ENCODE data around the gene NLRP11. TPM values are rescaled to one million over a fixed set of nuclear protein-coding genes. Genes with fewer than 3 reads are reported as not detected.

Gene NLRP11
- total RNA-seq, 1 experiment from 2014 or later, result not detected

DNA sequence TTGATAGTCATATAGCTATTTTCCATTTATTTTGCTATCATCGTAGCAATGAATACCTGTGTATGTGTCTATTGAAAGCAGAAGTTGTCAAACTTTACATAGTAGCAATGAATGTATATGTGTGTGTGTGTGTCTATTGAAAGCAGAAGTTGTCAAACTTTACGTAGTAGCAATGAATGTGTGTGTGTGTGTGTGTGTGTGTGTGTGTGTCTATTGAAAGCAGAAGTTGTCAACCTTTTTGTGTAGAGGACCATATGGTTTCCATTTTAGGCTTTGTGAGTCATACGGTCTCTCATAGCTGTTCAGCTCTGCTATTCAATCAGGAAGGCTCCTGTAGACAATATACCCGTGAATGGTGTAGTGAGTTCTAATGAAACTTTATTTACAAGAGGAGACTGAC, 25.4 kb upstream of the NLRP11 start:
- ATAC-seq, result no peak
- no peak for DNase-seq (ENCODE audit: low spot score)
- peaks cover 70% of the 10 kb centered on the region for H3K9me3 Mint-ChIP-seq
- no peaks in the 10 kb centered on the region for H3K4me1 Mint-ChIP-seq
- ChIA-PET POLR2A (no interaction called here), CTCF (no interaction called here)
- H3K27me3 Mint-ChIP-seq (ENCODE audit: low read depth), result peaks cover 20% of the 10 kb centered on the region
- no peak for TF ChIP-seq TP53 (CRISPR knock-in tag; IDR thresholded peaks at IDR 0.05)
- TF ChIP-seq NFATC4 (CRISPR knock-in tag; IDR thresholded peaks at IDR 0.05), result no peak
- TF ChIP-seq, protein P1, sequence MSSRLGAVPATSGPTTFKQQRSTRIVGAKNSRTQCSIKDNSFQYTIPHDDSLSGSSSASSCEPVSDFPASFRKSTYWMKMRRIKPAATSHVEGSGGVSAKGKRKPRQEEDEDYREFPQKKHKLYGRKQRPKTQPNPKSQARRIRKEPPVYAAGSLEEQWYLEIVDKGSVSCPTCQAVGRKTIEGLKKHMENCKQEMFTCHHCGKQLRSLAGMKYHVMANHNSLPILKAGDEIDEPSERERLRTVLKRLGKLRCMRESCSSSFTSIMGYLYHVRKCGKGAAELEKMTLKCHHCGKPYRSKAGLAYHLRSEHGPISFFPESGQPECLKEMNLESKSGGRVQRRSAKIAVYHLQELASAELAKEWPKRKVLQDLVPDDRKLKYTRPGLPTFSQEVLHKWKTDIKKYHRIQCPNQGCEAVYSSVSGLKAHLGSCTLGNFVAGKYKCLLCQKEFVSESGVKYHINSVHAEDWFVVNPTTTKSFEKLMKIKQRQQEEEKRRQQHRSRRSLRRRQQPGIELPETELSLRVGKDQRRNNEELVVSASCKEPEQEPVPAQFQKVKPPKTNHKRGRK (CRISPR knock-in tag; IDR thresholded peaks at IDR 0.05; ENCODE audit: borderline replicate concordance), result no peak
- no peak for TF ChIP-seq ERG (CRISPR knock-in tag; IDR thresholded peaks at IDR 0.05)
- no peak for TF ChIP-seq SOX15 (CRISPR knock-in tag; IDR thresholded peaks at IDR 0.05)
- TF ChIP-seq, protein P2, sequence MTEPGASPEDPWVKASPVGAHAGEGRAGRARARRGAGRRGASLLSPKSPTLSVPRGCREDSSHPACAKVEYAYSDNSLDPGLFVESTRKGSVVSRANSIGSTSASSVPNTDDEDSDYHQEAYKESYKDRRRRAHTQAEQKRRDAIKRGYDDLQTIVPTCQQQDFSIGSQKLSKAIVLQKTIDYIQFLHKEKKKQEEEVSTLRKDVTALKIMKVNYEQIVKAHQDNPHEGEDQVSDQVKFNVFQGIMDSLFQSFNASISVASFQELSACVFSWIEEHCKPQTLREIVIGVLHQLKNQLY (CRISPR knock-in tag; IDR thresholded peaks at IDR 0.05), result no peak
- TF ChIP-seq, protein P3, sequence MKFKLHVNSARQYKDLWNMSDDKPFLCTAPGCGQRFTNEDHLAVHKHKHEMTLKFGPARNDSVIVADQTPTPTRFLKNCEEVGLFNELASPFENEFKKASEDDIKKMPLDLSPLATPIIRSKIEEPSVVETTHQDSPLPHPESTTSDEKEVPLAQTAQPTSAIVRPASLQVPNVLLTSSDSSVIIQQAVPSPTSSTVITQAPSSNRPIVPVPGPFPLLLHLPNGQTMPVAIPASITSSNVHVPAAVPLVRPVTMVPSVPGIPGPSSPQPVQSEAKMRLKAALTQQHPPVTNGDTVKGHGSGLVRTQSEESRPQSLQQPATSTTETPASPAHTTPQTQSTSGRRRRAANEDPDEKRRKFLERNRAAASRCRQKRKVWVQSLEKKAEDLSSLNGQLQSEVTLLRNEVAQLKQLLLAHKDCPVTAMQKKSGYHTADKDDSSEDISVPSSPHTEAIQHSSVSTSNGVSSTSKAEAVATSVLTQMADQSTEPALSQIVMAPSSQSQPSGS (CRISPR knock-in tag; IDR thresholded peaks at IDR 0.05; ENCODE audit: borderline replicate concordance, low read depth), result no peak
- TF ChIP-seq ATF1 (CRISPR knock-in tag; IDR thresholded peaks at IDR 0.05), result no peak
- TF ChIP-seq ZNF219 (CRISPR knock-in tag; IDR thresholded peaks at IDR 0.05; ENCODE audit: borderline replicate concordance), result no peak
- no peak for TF ChIP-seq ZNF263 (CRISPR knock-in tag; IDR thresholded peaks at IDR 0.05; ENCODE audit: low read depth)
- no peak for TF ChIP-seq FOXJ3 (CRISPR knock-in tag; IDR thresholded peaks at IDR 0.05; ENCODE audit: borderline replicate concordance)
- TF ChIP-seq, protein P4, sequence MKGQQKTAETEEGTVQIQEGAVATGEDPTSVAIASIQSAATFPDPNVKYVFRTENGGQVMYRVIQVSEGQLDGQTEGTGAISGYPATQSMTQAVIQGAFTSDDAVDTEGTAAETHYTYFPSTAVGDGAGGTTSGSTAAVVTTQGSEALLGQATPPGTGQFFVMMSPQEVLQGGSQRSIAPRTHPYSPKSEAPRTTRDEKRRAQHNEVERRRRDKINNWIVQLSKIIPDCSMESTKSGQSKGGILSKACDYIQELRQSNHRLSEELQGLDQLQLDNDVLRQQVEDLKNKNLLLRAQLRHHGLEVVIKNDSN (CRISPR knock-in tag; IDR thresholded peaks at IDR 0.05), result no peak
- no peak for TF ChIP-seq ZNF121 (CRISPR knock-in tag; IDR thresholded peaks at IDR 0.05)
- TF ChIP-seq, protein P5, sequence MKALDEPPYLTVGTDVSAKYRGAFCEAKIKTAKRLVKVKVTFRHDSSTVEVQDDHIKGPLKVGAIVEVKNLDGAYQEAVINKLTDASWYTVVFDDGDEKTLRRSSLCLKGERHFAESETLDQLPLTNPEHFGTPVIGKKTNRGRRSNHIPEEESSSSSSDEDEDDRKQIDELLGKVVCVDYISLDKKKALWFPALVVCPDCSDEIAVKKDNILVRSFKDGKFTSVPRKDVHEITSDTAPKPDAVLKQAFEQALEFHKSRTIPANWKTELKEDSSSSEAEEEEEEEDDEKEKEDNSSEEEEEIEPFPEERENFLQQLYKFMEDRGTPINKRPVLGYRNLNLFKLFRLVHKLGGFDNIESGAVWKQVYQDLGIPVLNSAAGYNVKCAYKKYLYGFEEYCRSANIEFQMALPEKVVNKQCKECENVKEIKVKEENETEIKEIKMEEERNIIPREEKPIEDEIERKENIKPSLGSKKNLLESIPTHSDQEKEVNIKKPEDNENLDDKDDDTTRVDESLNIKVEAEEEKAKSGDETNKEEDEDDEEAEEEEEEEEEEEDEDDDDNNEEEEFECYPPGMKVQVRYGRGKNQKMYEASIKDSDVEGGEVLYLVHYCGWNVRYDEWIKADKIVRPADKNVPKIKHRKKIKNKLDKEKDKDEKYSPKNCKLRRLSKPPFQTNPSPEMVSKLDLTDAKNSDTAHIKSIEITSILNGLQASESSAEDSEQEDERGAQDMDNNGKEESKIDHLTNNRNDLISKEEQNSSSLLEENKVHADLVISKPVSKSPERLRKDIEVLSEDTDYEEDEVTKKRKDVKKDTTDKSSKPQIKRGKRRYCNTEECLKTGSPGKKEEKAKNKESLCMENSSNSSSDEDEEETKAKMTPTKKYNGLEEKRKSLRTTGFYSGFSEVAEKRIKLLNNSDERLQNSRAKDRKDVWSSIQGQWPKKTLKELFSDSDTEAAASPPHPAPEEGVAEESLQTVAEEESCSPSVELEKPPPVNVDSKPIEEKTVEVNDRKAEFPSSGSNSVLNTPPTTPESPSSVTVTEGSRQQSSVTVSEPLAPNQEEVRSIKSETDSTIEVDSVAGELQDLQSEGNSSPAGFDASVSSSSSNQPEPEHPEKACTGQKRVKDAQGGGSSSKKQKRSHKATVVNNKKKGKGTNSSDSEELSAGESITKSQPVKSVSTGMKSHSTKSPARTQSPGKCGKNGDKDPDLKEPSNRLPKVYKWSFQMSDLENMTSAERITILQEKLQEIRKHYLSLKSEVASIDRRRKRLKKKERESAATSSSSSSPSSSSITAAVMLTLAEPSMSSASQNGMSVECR (CRISPR knock-in tag; IDR thresholded peaks at IDR 0.05; ENCODE audit: borderline replicate concordance), result no peak
- no peak for TF ChIP-seq GABPB1 (CRISPR knock-in tag; IDR thresholded peaks at IDR 0.05)
- TF ChIP-seq, protein P6, sequence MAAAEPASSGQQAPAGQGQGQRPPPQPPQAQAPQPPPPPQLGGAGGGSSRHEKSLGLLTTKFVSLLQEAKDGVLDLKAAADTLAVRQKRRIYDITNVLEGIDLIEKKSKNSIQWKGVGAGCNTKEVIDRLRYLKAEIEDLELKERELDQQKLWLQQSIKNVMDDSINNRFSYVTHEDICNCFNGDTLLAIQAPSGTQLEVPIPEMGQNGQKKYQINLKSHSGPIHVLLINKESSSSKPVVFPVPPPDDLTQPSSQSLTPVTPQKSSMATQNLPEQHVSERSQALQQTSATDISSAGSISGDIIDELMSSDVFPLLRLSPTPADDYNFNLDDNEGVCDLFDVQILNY (CRISPR knock-in tag; IDR thresholded peaks at IDR 0.05), result no peak
- no peak for TF ChIP-seq PRRX2 (CRISPR knock-in tag; IDR thresholded peaks at IDR 0.05)
- TF ChIP-seq MYBL2 (CRISPR knock-in tag; IDR thresholded peaks at IDR 0.05), result no peak
- no peak for TF ChIP-seq ELF4 (CRISPR knock-in tag; IDR thresholded peaks at IDR 0.05; ENCODE audit: low read depth)
- H3K36me3 Mint-ChIP-seq, result peaks cover 68% of the 10 kb centered on the region
- no peak overlapping the region for H3K27ac Mint-ChIP-seq
- H3K4me3 Mint-ChIP-seq, result no peak overlapping the region

All from WTC11 (cell line).